Lower leg skin (tissue), 4 donors: Measurements from ENCODE around the gene CLPSL1. TPM values are rescaled to one million over a fixed set of nuclear protein-coding genes. Genes with fewer than 3 reads are reported as not detected.

Experiments
- DNase-seq, 2 donors: peaks; one replicate each; pipeline ENCODE4 v3.0.0-alpha.2; 2019; ENCODE audit warnings: low spot score in 2 of 2
- H3K4me3 ChIP-seq: fragments of 200-600 bp; sonication (generic); 2 replicates; pipeline ENCODE4 v1.5.1; 2017; ENCODE audit warnings: mild to moderate bottlenecking, low read depth; ENCODE audit not compliant: poor library complexity, severe bottlenecking
- CTCF ChIP-seq, 3 donors: fragments of 450-650 bp; IDR thresholded peaks; one replicate each; pipeline ENCODE4 v1.5.1; 2016; ENCODE audit warnings: antibody characterized with exemption in 3 of 3, mild to moderate bottlenecking in 3 of 3, moderate library complexity in 2 of 3
- POLR2A ChIP-seq, 2 donors: fragments of 450-650 bp; IDR thresholded peaks; one replicate each; pipeline ENCODE4 v1.6.1; 2016 to 2017; ENCODE audit warnings: antibody characterized with exemption in 2 of 2, mild to moderate bottlenecking in 1 of 2, moderate library complexity in 1 of 2
- WGBS, 2 donors: methylation state at CpG; one replicate each; pipeline ENCODE4 v1.1.5; 2018; 5-methylcytosine and 5-hydroxymethylcytosine counted together
- intact Hi-C: fragments of 100-400 bp; cut with DNase I; formaldehyde crosslinking; loops from one replicate; pipeline ENCODE4 v1.15.0; 2023; ENCODE audit warnings: low total_unique reads
- total RNA-seq, 4 donors: library from RNA; depleted of rRNA; stranded (reverse); fragments of >200 nt; gene quantifications; one replicate each; pipeline ENCODE4 v1.1.0, GENCODE V29; 2016

CLPSL1 gene
- total RNA-seq, 4 donors from 2014 or later = not detected

DNA sequence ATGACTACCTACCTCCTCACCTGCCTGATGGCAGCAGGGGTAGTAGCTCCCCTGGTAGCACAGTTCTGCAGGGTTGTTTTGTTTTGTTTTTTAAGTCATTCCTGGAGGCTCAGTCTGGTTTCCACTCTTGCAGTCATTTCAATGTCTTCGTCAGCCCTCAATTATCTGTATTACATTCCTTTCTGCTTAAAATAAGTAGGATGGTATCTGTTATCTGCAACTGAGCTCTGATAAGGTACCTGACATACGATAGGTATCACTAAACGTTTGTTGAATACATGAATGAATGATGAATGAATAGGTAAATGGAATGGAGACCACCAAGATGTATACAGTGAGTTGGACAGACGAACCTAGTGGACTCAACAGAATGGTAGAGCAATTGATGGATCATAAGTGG is 11.6 kb upstream of the CLPSL1 start:
- no peak for TF ChIP-seq POLR2A (IDR thresholded peaks at IDR 0.05)
- TF ChIP-seq CTCF (IDR thresholded peaks at IDR 0.05) = no peak
- no peak overlapping the region for H3K4me3 ChIP-seq
- DNase-seq = no peak
- intact Hi-C loops = no loop called here
- WGBS, 2 donors = 88 to 89% methylated on average over 4 of the region's 4 CpGs

GRCh38 chr6:35771343-35771627 is 9.5 kb upstream of the CLPSL1 start:
- 49 to 59% methylated on average over 4 to 5 of the region's 5 CpGs for WGBS, 2 donors
- intact Hi-C loops = no loop called here
- no peak overlapping the region for H3K4me3 ChIP-seq
- TF ChIP-seq POLR2A (IDR thresholded peaks at IDR 0.05) = no peak
- TF ChIP-seq CTCF (IDR thresholded peaks at IDR 0.05) = no peak
- no peak for DNase-seq

GRCh38 chr6:35774116-35774794 is 6.6 kb upstream of the CLPSL1 start:
- no peak overlapping the region for H3K4me3 ChIP-seq
- intact Hi-C loops = no loop called here
- TF ChIP-seq POLR2A (IDR thresholded peaks at IDR 0.05) (no peak), CTCF (IDR thresholded peaks at IDR 0.05) (no peak)
- WGBS, 2 donors = 67 to 88% methylated on average over 11 of the region's 11 CpGs
- DNase-seq = no peak

DNA sequence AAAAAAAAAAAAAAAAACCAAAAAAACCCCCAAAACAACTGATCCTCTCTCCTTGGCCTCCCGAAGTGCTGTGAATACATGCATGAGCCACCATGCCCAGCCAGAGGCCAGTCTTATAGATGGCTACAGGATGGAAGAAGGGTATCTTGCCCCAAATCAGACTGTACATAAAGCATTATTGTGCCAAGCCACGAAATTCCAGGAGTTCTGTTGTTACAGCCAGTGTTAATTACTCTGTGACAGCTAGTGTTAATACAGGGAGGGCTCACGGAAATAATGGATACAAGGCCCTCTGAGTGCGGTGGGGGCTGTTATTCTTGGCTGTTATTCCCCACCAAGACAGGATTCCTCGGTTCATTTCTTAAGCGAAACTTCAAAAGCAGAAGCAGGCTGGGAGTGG is 5.8 kb upstream of the CLPSL1 start:
- intact Hi-C loops = no loop called here
- TF ChIP-seq CTCF (IDR thresholded peaks at IDR 0.05) = no peak
- no peak for TF ChIP-seq POLR2A (IDR thresholded peaks at IDR 0.05)
- WGBS, 2 donors = 64 to 70% methylated on average over 6 of the region's 6 CpGs
- no peak for DNase-seq
- H3K4me3 ChIP-seq = no peak overlapping the region

- no peak within 1 kb of the TSS for H3K4me3 ChIP-seq
- intact Hi-C loops = no loop called here
- DNase-seq = no peak
- 2 to 3% methylated on average over 43 to 56 of the region's 56 CpGs for WGBS, 2 donors
- TF ChIP-seq CTCF (IDR thresholded peaks at IDR 0.05) (no peak), POLR2A (IDR thresholded peaks at IDR 0.05) (no peak)
Observed at GRCh38 chr6:35776364-35777215, 4.2 kb upstream of the CLPSL1 start, which contains the start of gene CLPSL2. TSS of gene CLPSL2 (plus strand) at chr6:35776598. CDS start at chr6:35776619, 21 bp downstream.
